GM21515 (cell line): Measurements from ENCODE around the gene PCDHA6.
"Not testable (repeated sequence)": the region's sequence is repeated elsewhere in the genome, so short reads cannot be mapped to it uniquely, and the experiment has no call there.

Experiments used
- ATAC-seq: cut with Tn5 transposase; IDR thresholded peaks from one replicate; pipeline ENCODE4 v1.9.1; 2021; ENCODE audit not compliant: unreplicated experiment

PCDHA6 gene, protein sequence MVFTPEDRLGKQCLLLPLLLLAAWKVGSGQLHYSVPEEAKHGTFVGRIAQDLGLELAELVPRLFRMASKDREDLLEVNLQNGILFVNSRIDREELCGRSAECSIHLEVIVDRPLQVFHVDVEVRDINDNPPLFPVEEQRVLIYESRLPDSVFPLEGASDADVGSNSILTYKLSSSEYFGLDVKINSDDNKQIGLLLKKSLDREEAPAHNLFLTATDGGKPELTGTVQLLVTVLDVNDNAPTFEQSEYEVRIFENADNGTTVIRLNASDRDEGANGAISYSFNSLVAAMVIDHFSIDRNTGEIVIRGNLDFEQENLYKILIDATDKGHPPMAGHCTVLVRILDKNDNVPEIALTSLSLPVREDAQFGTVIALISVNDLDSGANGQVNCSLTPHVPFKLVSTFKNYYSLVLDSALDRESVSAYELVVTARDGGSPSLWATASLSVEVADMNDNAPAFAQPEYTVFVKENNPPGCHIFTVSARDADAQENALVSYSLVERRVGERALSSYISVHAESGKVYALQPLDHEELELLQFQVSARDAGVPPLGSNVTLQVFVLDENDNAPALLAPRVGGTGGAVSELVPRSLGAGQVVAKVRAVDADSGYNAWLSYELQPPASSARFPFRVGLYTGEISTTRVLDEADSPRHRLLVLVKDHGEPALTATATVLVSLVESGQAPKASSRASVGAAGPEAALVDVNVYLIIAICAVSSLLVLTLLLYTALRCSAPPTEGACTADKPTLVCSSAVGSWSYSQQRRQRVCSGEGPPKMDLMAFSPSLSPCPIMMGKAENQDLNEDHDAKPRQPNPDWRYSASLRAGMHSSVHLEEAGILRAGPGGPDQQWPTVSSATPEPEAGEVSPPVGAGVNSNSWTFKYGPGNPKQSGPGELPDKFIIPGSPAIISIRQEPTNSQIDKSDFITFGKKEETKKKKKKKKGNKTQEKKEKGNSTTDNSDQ

DNA sequence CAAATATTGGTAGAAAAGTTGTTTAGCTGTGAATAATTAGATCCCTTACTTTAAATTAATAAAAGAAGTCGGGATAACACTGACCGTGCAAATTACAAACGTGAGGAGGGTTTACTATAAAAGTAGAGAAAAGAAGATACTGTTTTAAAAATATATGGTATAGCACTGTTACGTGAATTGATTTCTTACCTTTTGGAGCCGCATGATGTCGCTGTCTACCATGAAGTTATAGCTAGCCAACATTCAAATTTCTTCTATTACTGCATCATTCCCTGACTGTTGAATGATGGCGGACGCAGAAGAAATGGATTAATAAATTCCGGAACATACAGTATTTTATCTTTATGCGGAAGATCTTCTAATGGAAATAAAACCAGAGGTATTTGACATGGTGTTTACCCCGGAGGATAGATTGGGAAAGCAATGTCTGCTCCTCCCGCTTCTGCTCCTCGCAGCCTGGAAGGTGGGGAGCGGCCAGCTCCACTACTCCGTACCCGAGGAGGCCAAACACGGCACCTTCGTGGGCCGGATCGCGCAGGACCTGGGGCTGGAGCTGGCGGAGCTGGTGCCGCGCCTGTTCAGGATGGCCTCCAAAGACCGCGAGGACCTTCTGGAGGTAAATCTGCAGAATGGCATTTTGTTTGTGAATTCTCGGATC is at the start of gene PCDHA6:
TSS of gene PCDHA6 (plus strand) at position 257 of the 658 bp plus-strand sequence. CDS start at position 389, 132 bp downstream.
- ATAC-seq, result no peak

DNA sequence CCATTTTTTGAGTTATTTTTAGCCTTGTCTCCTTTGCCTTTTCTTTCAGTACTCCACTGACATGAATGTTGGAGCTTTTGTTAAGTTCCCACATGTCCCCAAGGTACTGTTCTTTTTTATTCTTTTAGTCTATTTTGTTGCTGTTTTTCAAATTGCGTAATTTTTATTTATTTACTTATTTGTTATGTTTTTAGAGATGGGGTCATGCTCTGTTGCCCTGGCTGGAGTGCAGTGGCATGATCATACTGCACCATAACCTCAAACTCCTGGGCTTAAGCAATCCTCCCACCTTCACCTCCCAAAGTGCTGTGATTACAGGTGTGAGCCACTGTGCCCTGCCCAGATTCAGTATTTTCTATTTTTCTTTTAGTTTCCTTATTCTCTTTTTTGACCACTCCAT is 47.2 kb upstream of the PCDHA6 start:
- ATAC-seq, result no peak

DNA sequence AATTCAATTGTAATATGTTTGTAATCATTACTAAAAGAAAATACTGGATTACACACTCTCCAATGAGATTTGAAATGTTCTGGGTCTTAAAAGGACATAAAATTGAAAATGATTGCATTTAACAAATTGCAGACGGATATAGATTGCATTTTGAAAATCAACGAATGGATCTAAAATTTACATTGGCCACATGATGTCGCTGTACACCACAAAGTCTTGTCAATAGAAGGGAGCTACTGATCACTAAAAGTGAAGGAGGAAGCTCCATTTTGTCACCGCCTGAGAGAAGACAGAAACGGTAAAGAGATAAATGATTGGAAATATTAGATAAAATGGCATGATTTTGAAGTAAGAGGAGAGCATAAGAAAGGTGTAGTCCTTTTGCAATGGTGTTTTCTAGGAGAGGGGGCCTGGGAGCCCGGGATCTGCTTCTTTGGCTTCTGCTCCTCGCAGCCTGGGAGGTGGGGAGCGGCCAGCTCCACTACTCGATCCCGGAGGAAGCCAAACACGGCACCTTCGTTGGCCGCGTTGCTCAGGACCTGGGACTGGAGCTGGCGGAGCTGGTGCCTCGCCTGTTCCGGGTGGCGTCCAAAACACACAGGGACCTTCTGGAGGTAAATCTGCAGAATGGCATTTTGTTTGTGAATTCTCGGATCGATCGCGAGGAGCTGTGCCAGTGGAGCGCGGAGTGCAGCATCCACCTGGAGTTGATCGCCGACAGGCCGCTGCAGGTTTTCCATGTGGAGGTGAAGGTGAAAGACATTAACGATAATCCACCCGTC is 41.7 kb upstream of the PCDHA6 start, which contains the start of gene PCDHA1:
TSS of gene PCDHA1 (plus strand) at position 236 of the 782 bp plus-strand sequence.
- ATAC-seq, result no peak

DNA sequence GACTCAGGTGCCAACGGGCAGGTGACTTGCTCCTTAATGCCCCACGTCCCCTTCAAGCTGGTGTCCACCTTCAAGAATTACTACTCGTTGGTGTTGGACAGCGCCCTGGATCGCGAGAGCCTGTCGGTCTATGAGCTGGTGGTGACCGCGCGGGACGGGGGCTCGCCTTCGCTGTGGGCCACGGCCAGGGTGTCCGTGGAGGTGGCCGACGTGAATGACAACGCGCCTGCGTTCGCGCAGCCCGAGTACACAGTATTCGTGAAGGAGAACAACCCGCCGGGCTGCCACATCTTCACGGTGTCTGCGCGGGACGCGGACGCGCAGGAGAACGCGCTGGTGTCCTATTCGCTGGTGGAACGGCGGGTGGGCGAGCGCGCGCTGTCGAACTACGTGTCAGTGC is 40.3 kb upstream of the PCDHA6 start:
- not testable (repeated sequence) for ATAC-seq

DNA sequence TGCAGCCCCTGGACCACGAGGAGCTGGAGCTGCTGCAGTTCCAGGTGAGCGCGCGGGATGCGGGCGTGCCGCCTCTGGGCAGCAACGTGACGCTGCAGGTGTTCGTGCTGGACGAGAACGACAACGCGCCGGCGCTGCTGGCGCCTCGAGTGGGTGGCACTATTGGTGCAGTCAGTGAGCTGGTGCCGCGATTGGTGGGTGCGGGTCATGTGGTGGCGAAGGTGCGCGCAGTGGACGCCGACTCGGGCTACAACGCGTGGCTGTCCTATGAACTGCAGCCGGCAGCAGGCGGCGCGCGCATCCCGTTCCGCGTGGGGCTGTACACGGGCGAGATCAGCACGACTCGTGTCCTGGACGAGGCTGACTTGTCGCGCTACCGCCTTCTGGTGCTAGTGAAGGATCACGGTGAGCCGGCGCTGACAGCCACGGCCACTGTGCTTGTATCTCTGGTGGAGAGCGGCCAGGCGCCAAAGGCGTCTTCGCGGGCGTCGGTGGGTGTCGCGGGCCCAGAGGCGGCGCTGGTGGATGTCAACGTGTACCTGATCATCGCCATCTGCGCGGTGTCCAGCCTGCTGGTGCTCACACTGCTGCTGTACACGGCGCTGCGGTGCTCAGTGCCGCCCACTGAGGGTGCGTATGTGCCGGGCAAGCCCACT is 39.8 kb upstream of the PCDHA6 start:
- ATAC-seq, result not testable (repeated sequence)

DNA sequence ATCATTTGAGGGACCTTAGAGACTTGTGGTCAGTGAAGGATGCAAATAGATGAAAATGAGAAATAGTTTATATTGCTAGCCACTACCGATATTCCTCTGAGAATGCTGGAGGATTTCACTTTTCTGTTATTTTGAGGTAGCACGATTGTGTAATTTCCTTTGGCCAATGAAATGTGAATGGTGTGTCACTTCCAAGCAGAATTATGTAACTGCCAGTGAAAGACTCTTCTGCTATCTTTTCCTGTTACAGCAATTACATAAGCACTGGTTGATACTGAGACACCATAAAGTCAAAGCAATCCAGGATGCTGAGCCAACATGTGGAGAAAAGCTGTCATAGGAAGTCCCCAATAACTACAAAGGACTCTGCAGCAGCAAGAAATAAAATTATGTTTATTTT is 36.7 kb upstream of the PCDHA6 start:
- no peak for ATAC-seq

DNA sequence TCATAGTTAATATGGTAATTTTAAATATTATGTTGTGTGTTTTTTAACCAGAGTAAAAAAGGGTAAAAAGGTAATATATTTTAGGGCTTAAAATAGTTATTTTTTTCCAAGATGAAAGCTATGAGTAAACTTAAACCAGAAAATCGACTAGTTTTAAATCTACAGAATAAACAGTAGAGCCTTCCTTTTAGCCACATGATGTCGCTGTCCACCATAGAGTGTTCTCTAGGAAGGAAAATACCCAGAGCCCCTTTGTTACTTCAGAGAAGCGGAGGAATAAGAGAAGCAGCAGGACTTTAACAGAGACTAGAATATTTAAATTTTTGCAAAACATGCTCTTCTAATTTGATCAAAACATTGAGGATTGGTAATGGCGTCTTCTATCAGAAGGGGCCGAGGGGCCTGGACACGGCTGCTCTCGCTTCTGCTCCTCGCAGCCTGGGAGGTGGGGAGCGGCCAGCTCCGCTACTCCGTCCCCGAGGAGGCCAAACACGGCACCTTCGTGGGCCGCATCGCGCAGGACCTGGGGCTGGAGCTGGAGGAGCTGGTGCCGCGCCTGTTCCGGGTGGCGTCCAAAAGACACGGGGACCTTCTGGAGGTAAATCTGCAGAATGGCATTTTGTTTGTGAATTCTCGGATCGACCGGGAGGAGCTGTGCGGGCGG is 33.0 kb upstream of the PCDHA6 start, which contains the start of gene PCDHA2:
TSS of gene PCDHA2 (plus strand) at position 258 of the 664 bp plus-strand sequence.
- ATAC-seq, result no peak

DNA sequence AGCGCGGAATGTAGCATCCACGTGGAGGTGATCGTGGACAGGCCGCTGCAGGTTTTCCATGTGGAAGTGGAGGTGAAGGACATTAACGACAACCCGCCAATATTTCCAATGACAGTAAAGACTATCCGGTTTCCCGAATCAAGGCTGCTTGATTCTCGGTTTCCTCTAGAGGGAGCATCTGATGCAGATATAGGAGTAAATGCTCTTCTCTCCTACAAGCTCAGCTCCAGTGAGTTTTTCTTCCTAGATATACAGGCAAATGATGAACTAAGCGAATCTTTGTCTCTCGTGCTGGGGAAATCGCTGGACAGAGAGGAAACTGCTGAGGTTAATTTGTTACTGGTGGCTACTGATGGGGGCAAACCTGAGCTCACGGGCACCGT is 32.5 kb upstream of the PCDHA6 start:
- no peak for ATAC-seq

DNA sequence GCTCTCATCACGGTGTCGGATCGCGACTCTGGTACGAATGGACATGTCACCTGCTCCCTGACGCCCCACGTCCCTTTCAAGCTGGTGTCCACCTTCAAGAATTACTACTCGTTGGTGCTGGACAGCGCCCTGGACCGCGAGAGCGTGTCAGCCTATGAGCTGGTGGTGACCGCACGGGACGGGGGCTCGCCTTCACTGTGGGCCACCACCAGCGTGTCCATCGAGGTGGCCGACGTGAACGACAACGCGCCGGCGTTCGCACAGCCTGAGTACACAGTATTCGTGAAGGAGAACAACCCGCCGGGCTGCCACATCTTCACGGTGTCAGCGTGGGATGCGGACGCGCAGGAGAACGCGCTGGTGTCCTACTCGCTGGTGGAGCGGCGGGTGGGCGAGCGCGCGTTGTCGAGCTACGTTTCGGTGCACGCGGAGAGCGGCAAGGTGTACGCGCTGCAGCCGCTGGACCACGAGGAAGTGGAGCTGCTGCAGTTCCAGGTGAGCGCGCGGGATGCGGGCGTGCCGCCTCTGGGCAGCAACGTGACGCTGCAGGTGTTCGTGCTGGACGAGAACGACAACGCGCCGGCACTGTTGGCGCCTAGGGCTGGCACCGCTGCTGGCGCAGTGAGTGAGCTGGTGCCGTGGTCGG is 31.6 kb upstream of the PCDHA6 start:
- ATAC-seq, result not testable (repeated sequence)

DNA sequence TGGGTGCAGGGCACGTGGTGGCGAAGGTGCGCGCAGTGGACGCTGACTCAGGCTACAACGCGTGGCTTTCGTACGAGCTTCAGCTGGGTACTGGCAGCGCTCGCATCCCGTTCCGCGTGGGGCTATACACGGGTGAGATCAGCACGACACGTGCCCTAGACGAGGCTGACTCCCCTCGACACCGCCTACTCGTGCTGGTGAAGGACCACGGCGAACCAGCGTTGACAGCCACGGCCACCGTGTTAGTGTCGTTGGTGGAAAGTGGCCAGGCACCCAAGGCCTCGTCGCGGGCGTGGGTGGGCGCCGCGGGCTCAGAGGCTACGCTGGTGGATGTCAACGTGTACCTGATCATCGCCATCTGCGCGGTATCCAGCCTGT is 31.1 kb upstream of the PCDHA6 start:
- no peak for ATAC-seq

DNA sequence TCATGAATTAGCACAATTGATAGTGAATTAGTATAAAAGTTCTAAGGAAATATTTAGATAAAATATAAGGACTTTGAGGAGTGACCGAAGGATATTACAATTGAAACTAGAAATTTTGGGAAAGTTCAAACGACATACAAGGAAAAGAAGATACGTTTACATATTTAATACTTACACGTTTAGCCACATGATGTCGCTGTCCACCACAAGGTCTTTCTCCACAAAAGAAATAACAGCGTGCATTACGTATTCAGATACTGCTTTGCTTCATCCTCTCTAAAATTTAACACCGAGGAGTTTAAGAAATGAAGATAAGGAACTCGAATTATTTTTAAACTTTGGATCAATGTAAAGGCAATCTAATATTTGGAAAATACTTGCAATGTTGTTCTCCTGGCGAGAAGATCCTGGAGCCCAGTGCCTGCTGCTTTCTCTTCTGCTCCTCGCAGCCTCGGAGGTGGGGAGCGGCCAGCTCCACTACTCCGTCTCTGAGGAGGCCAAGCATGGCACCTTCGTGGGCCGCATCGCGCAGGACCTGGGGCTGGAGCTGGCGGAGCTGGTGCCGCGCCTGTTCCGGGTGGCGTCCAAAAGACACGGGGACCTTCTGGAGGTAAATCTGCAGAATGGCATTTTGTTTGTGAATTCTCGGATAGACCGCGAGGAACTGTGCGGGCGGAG is 26.8 kb upstream of the PCDHA6 start, which contains the start of gene PCDHA3:
TSS of gene PCDHA3 (plus strand) at position 242 of the 678 bp plus-strand sequence.
- ATAC-seq, result no peak

DNA sequence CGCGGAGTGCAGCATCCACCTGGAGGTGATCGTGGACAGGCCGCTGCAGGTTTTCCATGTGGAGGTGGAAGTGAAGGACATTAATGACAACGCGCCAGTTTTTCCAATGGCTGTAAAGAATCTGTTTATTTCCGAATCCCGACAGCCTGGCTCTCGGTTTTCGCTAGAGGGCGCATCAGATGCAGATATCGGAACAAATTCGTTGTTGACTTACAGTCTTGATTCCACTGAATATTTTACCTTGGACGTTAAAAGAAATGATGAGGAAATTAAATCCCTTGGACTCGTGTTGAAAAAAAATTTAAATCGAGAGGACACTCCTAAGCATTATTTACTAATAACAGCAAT is 26.3 kb upstream of the PCDHA6 start:
- ATAC-seq, result no peak

DNA sequence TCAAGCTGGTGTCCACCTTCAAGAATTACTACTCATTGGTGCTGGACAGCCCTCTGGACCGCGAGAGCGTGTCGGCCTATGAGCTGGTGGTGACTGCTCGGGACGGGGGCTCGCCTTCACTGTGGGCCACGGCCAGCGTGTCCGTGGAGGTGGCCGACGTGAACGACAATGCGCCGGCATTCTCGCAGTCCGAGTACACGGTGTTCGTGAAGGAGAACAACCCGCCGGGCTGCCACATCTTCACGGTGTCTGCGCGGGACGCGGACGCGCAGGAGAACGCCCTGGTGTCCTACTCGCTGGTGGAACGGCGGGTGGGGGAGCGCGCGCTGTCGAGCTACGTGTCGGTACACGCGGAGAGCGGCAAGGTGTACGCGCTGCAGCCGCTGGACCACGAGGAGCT is 25.4 kb upstream of the PCDHA6 start:
- ATAC-seq, result not testable (repeated sequence)

DNA sequence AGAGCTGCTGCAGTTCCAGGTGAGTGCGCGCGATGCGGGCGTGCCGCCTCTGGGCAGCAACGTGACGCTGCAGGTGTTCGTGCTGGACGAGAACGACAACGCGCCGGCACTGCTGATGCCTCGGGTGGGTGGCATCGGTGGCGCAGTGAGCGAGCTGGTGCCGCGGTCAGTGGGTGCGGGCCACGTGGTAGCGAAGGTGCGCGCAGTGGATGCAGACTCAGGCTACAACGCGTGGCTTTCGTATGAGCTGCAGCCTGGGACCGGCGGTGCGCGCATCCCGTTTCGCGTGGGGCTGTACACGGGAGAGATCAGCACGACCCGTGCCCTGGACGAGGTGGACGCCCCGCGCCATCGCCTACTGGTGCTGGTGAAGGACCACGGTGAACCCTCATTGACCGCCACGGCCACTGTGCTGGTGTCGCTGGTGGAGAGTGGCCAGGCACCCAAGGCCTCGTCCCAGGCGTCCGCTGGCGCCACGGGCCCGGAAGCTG is 24.9 kb upstream of the PCDHA6 start:
- ATAC-seq, result no peak

DNA sequence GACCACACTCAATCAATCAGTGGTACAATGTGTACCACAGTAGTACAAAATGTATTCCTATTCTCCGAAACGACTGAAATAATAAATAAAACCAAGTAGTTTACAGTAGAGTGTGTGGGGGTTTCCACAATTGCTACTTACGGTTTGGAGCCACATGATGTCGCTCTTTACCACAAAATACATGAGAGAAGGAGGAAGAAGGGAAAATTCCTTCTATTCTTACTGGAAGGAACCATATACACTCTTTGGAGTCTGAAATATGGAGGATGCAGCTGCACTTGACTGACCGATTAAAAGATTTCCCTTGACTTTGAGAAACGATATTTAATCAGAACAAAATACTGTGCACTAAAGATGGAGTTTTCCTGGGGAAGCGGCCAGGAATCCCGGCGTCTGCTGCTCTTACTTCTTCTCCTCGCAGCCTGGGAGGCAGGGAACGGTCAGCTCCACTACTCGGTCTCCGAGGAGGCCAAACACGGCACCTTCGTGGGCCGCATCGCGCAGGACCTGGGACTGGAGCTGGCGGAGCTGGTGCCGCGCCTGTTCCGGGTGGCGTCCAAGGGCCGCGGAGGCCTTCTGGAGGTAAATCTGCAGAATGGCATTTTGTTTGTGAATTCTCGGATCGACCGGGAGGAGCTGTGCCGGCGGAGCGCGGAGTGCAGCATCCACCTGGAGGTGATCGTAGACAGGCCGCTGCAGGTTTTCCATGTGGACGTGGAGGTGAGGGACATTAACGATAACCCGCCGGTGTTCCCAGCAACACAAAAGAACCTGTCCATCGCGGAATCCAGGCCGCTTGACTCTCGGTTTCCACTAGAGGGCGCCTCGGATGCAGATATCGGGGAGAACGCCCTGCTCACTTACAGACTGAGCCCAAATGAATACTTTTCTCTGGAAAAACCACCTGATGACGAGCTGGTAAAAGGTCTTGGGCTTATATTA is 20.7 kb upstream of the PCDHA6 start, which contains the start of gene PCDHA4:
TSS of gene PCDHA4 (plus strand) at position 235 of the 942 bp plus-strand sequence.
- no peak for ATAC-seq

DNA sequence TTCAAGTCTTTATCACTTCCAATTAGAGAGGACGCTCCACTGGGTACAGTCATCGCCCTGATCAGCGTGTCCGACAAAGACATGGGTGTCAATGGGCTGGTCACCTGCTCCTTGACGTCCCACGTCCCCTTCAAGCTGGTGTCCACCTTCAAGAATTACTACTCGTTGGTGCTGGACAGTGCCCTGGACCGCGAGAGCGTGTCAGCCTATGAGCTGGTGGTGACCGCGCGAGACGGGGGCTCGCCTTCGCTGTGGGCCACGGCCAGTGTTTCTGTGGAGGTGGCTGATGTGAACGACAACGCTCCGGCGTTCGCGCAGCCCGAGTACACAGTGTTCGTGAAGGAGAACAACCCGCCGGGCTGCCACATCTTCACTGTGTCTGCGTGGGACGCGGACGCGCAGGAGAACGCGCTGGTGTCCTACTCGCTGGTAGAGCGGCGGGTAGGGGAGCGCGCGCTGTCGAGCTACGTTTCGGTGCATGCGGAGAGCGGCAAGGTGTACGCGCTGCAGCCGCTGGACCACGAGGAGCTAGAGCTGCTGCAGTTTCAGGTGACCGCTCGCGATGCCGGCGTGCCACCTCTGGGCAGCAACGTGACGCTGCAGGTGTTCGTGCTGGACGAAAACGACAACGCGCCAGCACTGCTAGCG is 19.4 kb upstream of the PCDHA6 start:
- ATAC-seq, result not testable (repeated sequence)
